Coronary artery (tissue), 2 donors: Measurements from ENCODE around the gene CORO1A.

Experiments used
- DNase-seq: peaks from one replicate; pipeline ENCODE4 v3.0.0-alpha.2; 2017; ENCODE audit warnings: low spot score
- H3K27ac ChIP-seq, 2 donors: fragments of 200-600 bp; sonication (generic); one replicate each; pipeline ENCODE4 v1.5.1; 2016 to 2019
- H3K4me3 ChIP-seq: fragments of 200-600 bp; sonication (generic); 2 replicates; pipeline ENCODE4 v1.5.1; 2016; ENCODE audit warnings: mild to moderate bottlenecking, moderate library complexity
- CTCF ChIP-seq: fragments of 200-600 bp; sonication (generic); IDR thresholded peaks from one replicate; pipeline ENCODE4 v1.5.1; 2019; ENCODE audit warnings: antibody characterized with exemption

Gene CORO1A

DNA sequence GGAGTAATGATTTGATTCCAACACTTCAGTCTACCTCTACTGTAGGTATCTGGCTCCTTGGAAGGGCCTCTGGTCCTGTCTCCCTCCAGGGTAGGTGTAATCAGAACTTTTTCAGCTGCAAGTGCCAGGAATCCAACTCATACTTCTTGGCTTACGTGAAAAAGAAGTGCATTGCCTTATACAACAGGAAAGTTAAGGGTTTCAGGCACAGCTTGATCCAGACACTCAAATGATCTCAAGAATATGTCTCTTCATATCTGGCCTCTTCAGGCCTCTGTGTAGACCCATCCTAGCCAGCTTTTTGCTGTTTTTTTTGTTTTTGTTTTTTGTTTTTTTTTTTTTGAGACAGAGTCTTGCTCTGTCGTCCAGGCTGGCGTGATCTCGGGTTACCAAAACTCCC, 4.2 kb upstream of the CORO1A start:
- Histone ChIP-seq H3K27ac (no peak overlapping the region), H3K4me3 (no peak overlapping the region)
- DNase-seq, result no peak
- TF ChIP-seq CTCF, result no peak

- no peak for TF ChIP-seq CTCF
- no peak overlapping the region for H3K4me3 ChIP-seq
- H3K27ac ChIP-seq, result no peak overlapping the region
- no peak for DNase-seq
Measured at GRCh38 chr16:30179931-30180330, 3.5 kb upstream of the CORO1A start.

DNA sequence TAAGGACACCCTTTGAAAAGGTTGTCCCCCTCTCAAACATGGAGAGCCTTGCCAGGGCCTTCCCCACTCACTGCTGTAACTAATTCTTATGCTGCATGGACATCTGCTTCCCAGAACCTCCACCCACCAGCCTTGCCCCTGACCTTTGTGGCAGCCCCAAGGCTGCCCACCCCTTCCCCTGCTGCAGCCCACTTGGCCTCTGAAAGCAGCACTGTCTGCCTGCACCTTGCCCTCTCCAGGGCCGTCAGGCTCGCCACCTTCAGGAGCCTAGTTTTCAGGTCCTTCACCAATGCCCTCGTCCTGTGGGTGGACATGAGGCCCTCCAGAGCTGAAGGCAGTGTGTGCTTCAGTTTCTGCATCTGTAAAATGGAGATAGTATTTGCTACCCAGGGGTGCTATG, 2.7 kb upstream of the CORO1A start:
- no peak for TF ChIP-seq CTCF
- Histone ChIP-seq H3K4me3 (no peak overlapping the region), H3K27ac (no peak overlapping the region)
- DNase-seq, result no peak

GRCh38 chr16:30184096-30184890, 891 bp downstream of the CORO1A start:
- Histone ChIP-seq H3K27ac (peak overlapping the region in 1 of 2 donors; percentile 89), H3K4me3 (peak overlapping the region; percentile 72)
- DNase-seq, result peak; percentile 78
- TF ChIP-seq CTCF, result no peak

GRCh38 chr16:30184891-30185682, 1.7 kb downstream of the CORO1A start:
- DNase-seq, result no peak

GRCh38 chr16:30185683-30186421, 2.5 kb downstream of the CORO1A start:
- Histone ChIP-seq H3K4me3 (peak overlapping the region; percentile 72), H3K27ac (peak overlapping the region in 1 of 2 donors; percentile 89)
- no peak for DNase-seq
- no peak for TF ChIP-seq CTCF

More at GRCh38 chr16:30184891-30185682, 1.7 kb downstream of the CORO1A start:
- TF ChIP-seq CTCF, result no peak
- Histone ChIP-seq H3K4me3 (peak overlapping the region; percentile 72), H3K27ac (peak overlapping the region in 1 of 2 donors; percentile 89)
